K562 (cell line): Measurements from ENCODE around the gene FAM171A1. TPM values are rescaled to one million over a fixed set of nuclear protein-coding genes. Genes with fewer than 3 reads are reported as not detected.
A peak's percentile ranks its signal among the peaks of the same experiment; 100 is the strongest.

ENCODE experiments used
- ATAC-seq: fragments of 200-7000 bp; cut with Tn5 transposase; 3 replicates; pipeline ENCODE4 v1.9.1; 2020; ENCODE audit warnings: moderate library complexity
- BruUV-seq: library from RNA; stranded (reverse); fragments of 400-500 nt; replicated peaks from 2 replicates; lab custom pipeline; 2021; lab: Mats Ljungman, UMichigan
- CTCF ChIA-PET: fragments of 300-600 bp; formaldehyde crosslinking; extraction: SDS; loops from one replicate; lab custom pipeline; 2021; ENCODE audit warnings: low intra/inter-chr PET ratio; lab: Yijun Ruan, JAX
- POLR2A ChIA-PET: fragments of 300-600, 350-650 bp; sonication (Branson Sonifier 250); formaldehyde crosslinking; extraction: SDS; loops from one replicate; lab custom pipeline; 2021; ENCODE audit warnings: antibody characterized with exemption, inconsistent platforms; lab: Yijun Ruan, JAX
- DNase-seq, 4 experiments: peaks; one replicate each; pipeline versions ENCODE4 v3.0.0 to v3.0.0-alpha.2; 2011 to 2018; ENCODE audit warnings: low spot score in 3 of 4, mixed read lengths in 3 of 4; ENCODE audit errors: extremely low read depth in 1 of 4
- FAIRE-seq: peaks from 2 replicates; lab custom pipeline; 2011; peaks lifted over from hg19 to GRCh38; lab: Jason Lieb, UNC
- H2AFZ ChIP-seq: 2 replicates; pipeline ENCODE4 v1.6.0; 2011; ENCODE audit warnings: low read depth, low read length, control low read depth, inconsistent platforms
- H3K27ac ChIP-seq: fragments of 200-600 bp; 3 replicates; pipeline ENCODE4 v1.8.0; 2011; ENCODE audit warnings: low read depth, mild to moderate bottlenecking, control low read depth, inconsistent platforms, low read length, moderate library complexity, mixed read lengths; ENCODE audit errors: extremely low read depth
- H3K27me3 ChIP-seq, 2 experiments: fragments of 300-600 bp in 1 of 2; 2 replicates in 1 of 2; 3 replicates in 1 of 2; pipeline versions ENCODE4 v1.6.0 to v1.8.0; 2011; ENCODE audit warnings: inconsistent platforms in 2 of 2, low read length in 2 of 2, mild to moderate bottlenecking in 1 of 2, mixed read lengths in 1 of 2, moderate library complexity in 1 of 2; ENCODE audit not compliant: control insufficient read depth in 2 of 2, insufficient read depth in 2 of 2
- H3K36me3 ChIP-seq: fragments of 300-600 bp; 3 replicates; pipeline ENCODE4 v1.8.0; 2011; ENCODE audit warnings: mild to moderate bottlenecking, low read length, inconsistent platforms; ENCODE audit not compliant: control insufficient read depth, insufficient read depth
- H3K4me1 ChIP-seq, 2 experiments: fragments of 200-600 bp in 1 of 2; replicated peaks in 1 of 2; 2 replicates in 1 of 2; 3 replicates in 1 of 2; pipeline versions ENCODE4 v1.5.1 to v1.8.0; 2011; ENCODE audit warnings: inconsistent platforms in 2 of 2, low read length in 2 of 2, mild to moderate bottlenecking in 1 of 2, mixed read lengths in 1 of 2, moderate library complexity in 1 of 2; ENCODE audit not compliant: control insufficient read depth in 2 of 2, insufficient read depth in 2 of 2
- H3K4me2 ChIP-seq: 2 replicates; pipeline ENCODE4 v1.6.1; 2011; ENCODE audit warnings: low read length, control low read depth, inconsistent platforms, mixed read lengths; ENCODE audit not compliant: insufficient read depth
- H3K4me3 ChIP-seq: fragments of 200-600 bp; sonication (generic), shearing (Covaris generic); 2 replicates; pipeline ENCODE4 v1.5.1; 2016; ENCODE audit warnings: control low read depth, inconsistent platforms
- H3K79me2 ChIP-seq: fragments of 200-600 bp; 3 replicates; pipeline ENCODE4 v1.8.0; 2011; ENCODE audit warnings: low read length, inconsistent platforms; ENCODE audit not compliant: control insufficient read depth, insufficient read depth
- H3K9ac ChIP-seq, 2 experiments: 2 replicates each; pipeline versions ENCODE4 v1.6.0 to v1.6.1; 2011; ENCODE audit warnings: low read depth in 2 of 2, low read length in 2 of 2, control low read depth in 1 of 2, inconsistent platforms in 1 of 2, mild to moderate bottlenecking in 1 of 2, mixed read lengths in 1 of 2; ENCODE audit not compliant: insufficient read depth in 1 of 2
- H3K9me1 ChIP-seq: one replicate; pipeline ENCODE4 v1.6.0; 2011; ENCODE audit warnings: inconsistent platforms, mild to moderate bottlenecking, low read length, moderate library complexity; ENCODE audit not compliant: control insufficient read depth, insufficient read depth
- H3K9me3 ChIP-seq: replicated peaks from 2 replicates; pipeline ENCODE4 v1.5.1; 2011; ENCODE audit warnings: low read depth, low read length, inconsistent platforms; ENCODE audit not compliant: control insufficient read depth, insufficient read depth
- H4K20me1 ChIP-seq: replicated peaks from 2 replicates; pipeline ENCODE4 v1.6.1; 2011; ENCODE audit warnings: low read length, inconsistent platforms, mixed read lengths; ENCODE audit not compliant: control insufficient read depth, insufficient read depth
- AFF1 ChIP-seq, 2 experiments: fragments of 450-650 bp; IDR thresholded peaks; 2 replicates each; pipeline ENCODE4 v1.6.1; 2018; ENCODE audit warnings: mild to moderate bottlenecking in 2 of 2, low read depth in 1 of 2; ENCODE audit not compliant: partially characterized antibody in 2 of 2
- POLR2AphosphoS5 ChIP-seq: IDR thresholded peaks from 2 replicates; pipeline ENCODE4 v1.6.1; 2011; ENCODE audit warnings: mild to moderate bottlenecking, low read depth, low read length, moderate library complexity; ENCODE audit not compliant: control insufficient read depth, insufficient read depth
- PRDM10 ChIP-seq: fragments of 450-650 bp; IDR thresholded peaks from 2 replicates; pipeline ENCODE4 v1.6.1; 2018; ENCODE audit not compliant: partially characterized antibody
- ZBTB12 ChIP-seq: fragments of 250-450 bp; sonication (Bioruptor Pico); IDR thresholded peaks from 2 replicates; pipeline ENCODE4 v1.4.0; 2020
- ZNF133 ChIP-seq: fragments of 250-450 bp; sonication (Bioruptor Pico); IDR thresholded peaks from 2 replicates; pipeline ENCODE4 v1.4.0; 2020; ENCODE audit warnings: mild to moderate bottlenecking
- ZZZ3 ChIP-seq: fragments of 450-650 bp; IDR thresholded peaks from 2 replicates; pipeline ENCODE4 v1.6.1; 2016; ENCODE audit warnings: antibody characterized with exemption, mild to moderate bottlenecking, moderate library complexity
- WGBS: fragments of 100-300 bp; shearing (Covaris generic); methylation state at CpG from one replicate; pipeline ENCODE4 v1.1.6; 2016; ENCODE audit warnings: low coverage, mixed read lengths; ENCODE audit not compliant: insufficient coverage; ENCODE audit errors: missing lambda C conversion rate; 5-methylcytosine and 5-hydroxymethylcytosine counted together
- in situ Hi-C: fragments of 300-500 bp; cut with MboI; formaldehyde crosslinking; loops from 4 replicates; pipeline ENCODE4 v1.15.0; 2018; ENCODE audit warnings: inconsistent platforms, mixed read lengths
- intact Hi-C: fragments of 100-400 bp; cut with micrococcal nuclease; formaldehyde crosslinking; loops from 2 replicates; pipeline ENCODE4 v1.14.2; 2022
- polyA plus RNA-seq, 8 experiments: library from polyadenylated mRNA; depleted of rRNA in 4 of 8; stranded (reverse) in 5 of 8; unstranded in 3 of 8; fragments of >200 nt; fragmentation: Nextera tagmentation in 2 of 8; fragmentation: Illumina TruSeq in 1 of 8; extraction: Ambion mirVana in 2 of 8; extraction: Trizol in 1 of 8; gene quantifications; 2 replicates each; pipeline versions ENCODE4 v1.2.1 to v1.2.3, GENCODE V29; 2011 to 2014; ENCODE audit warnings: inconsistent platforms in 1 of 8, missing spikeins in 1 of 8
- total RNA-seq, 7 experiments: library from RNA; depleted of rRNA in 6 of 7; stranded (reverse); fragments of >200 nt in 6 of 7; fragmentation: Illumina TruSeq in 2 of 7; extraction: Trizol in 2 of 7; gene quantifications; 2 replicates each; pipeline versions ENCODE4 v1.2.1 to v1.2.3, GENCODE V29; 2011 to 2021; ENCODE audit warnings: low replicate concordance in 1 of 7

FAM171A1 gene
- total and polyA plus RNA-seq, 9 of the 15 experiments (the other 6 are each of a cell fraction or from before 2014, with no cell fraction given): 0.51 to 8.2 (median 4.8) TPM

GRCh38 chr10:15363031-15363430, 8.1 kb downstream of the FAM171A1 start:
- FAIRE-seq: peak; percentile 11
- no peak for DNase-seq
- in situ Hi-C loops: no loop called here
- H3K9ac ChIP-seq: no peak overlapping the region
- TF ChIP-seq PRDM10: no peak
- TF ChIP-seq POLR2AphosphoS5: no peak
- no peak for TF ChIP-seq ZBTB12
- TF ChIP-seq AFF1 (IDR thresholded peaks at IDR 0.05; ENCODE audit: low read depth in 1 of 2, partially characterized antibody in 2 of 2): no peak
- no peak for TF ChIP-seq ZZZ3
- no peak for TF ChIP-seq ZNF133 (CRISPR knock-in tag)
- TF ChIP-seq, all 486 proteins: peak for 0
- no peaks in the 10 kb centered on the region for H3K79me2 ChIP-seq
- H3K36me3 ChIP-seq: no peaks in the 10 kb centered on the region
- no peak overlapping the region for H3K27ac ChIP-seq
- no peak for ATAC-seq
- CTCF ChIA-PET: no interaction called here
- H4K20me1 ChIP-seq: no peaks in the 10 kb centered on the region
- WGBS: 1% methylated on average over 7 of the region's 7 CpGs
- no TSS peak for BruUV-seq
- H3K9me3 ChIP-seq: no peaks in the 10 kb centered on the region
- no peaks in the 10 kb centered on the region; a peak in 1 of 5 replicates for H3K4me1 ChIP-seq
- POLR2A ChIA-PET: interaction anchor here (0.7 to 1.5 kb wide), 5 partner anchors 9 to 1337 kb away, joined by 3 to 4 read pairs (median 4); no protein-coding TSS in a partner anchor
- no peak overlapping the region for H3K4me3 ChIP-seq
- H2AFZ ChIP-seq: no peak overlapping the region
- H3K27me3 ChIP-seq: peaks cover 4 to 8% of the 10 kb centered on the region in 2 experiments; a peak in 1 of 5 replicates
- no peaks in the 10 kb centered on the region for H3K9me1 ChIP-seq
- intact Hi-C loops: no loop called here
- H3K4me2 ChIP-seq: no peak overlapping the region
